Keratinocyte (primary cell): ENCODE results near the gene VWC2L. TPM values are rescaled to one million over a fixed set of nuclear protein-coding genes. Genes with fewer than 3 reads are reported as not detected.
A peak's percentile ranks its signal among the peaks of the same experiment; 100 is the strongest.

ENCODE experiments used
- DNase-seq: peaks from one replicate; pipeline ENCODE4 v3.0.0-alpha.2; 2011; ENCODE audit warnings: low read depth, missing footprints, low spot score
- FAIRE-seq: peaks from 2 replicates; lab custom pipeline; 2011; peaks lifted over from hg19 to GRCh38; lab: Jason Lieb, UNC
- H2AFZ ChIP-seq: 2 replicates; pipeline ENCODE4 v1.6.0; 2012; ENCODE audit warnings: low read length, control low read depth, inconsistent platforms; ENCODE audit not compliant: control insufficient read depth
- H3K27ac ChIP-seq: 2 replicates; pipeline ENCODE4 v1.5.1; 2011; ENCODE audit warnings: low read length; ENCODE audit not compliant: control insufficient read depth, insufficient read depth
- H3K27me3 ChIP-seq: 3 replicates; pipeline ENCODE4 v1.6.0; 2011; ENCODE audit warnings: low read length; ENCODE audit not compliant: control insufficient read depth, insufficient read depth; ENCODE audit errors: extremely low read depth
- H3K36me3 ChIP-seq, 2 experiments: 2 replicates in 1 of 2; 3 replicates in 1 of 2; pipeline ENCODE4 v1.5.1; 2011; ENCODE audit warnings: low read length in 2 of 2, mild to moderate bottlenecking in 1 of 2; ENCODE audit not compliant: control insufficient read depth in 2 of 2, insufficient read depth in 2 of 2; ENCODE audit errors: extremely low read depth in 1 of 2
- H3K4me1 ChIP-seq: 3 replicates; pipeline ENCODE4 v1.5.1; 2011; ENCODE audit warnings: low read length; ENCODE audit not compliant: control insufficient read depth, insufficient read depth; ENCODE audit errors: extremely low read depth
- H3K4me2 ChIP-seq: 3 replicates; pipeline ENCODE4 v1.6.0; 2011; ENCODE audit warnings: low read depth, low read length; ENCODE audit not compliant: control insufficient read depth, insufficient read depth; ENCODE audit errors: extremely low read depth
- H3K4me3 ChIP-seq, 3 experiments: fragments of 200-600 bp in 1 of 3; sonication (generic) in 1 of 3; 2 replicates in 2 of 3; 3 replicates in 1 of 3; pipeline ENCODE4 v1.5.1; 2011 to 2016; ENCODE audit warnings: low read length in 3 of 3, mild to moderate bottlenecking in 3 of 3, control low read depth in 2 of 3, inconsistent platforms in 1 of 3, low read depth in 1 of 3, mixed read lengths in 1 of 3, mixed run types in 1 of 3, moderate library complexity in 1 of 3; ENCODE audit not compliant: control insufficient read depth in 2 of 3, insufficient read depth in 2 of 3; ENCODE audit errors: extremely low read depth in 1 of 3
- H3K79me2 ChIP-seq: 2 replicates; pipeline ENCODE4 v1.6.0; 2012; ENCODE audit warnings: low read length; ENCODE audit not compliant: control insufficient read depth, insufficient read depth
- H3K9ac ChIP-seq: 3 replicates; pipeline ENCODE4 v1.6.0; 2011; ENCODE audit warnings: low read length; ENCODE audit not compliant: control insufficient read depth, insufficient read depth; ENCODE audit errors: extremely low read depth
- H3K9me1 ChIP-seq: 3 replicates; pipeline ENCODE4 v1.6.0; 2011; ENCODE audit warnings: low read length; ENCODE audit not compliant: control insufficient read depth, insufficient read depth; ENCODE audit errors: extremely low read depth
- H3K9me3 ChIP-seq: 2 replicates; pipeline ENCODE4 v1.5.1; 2012; ENCODE audit warnings: low read depth, low read length; ENCODE audit not compliant: control insufficient read depth
- H4K20me1 ChIP-seq: 3 replicates; pipeline ENCODE4 v1.6.0; 2011; ENCODE audit warnings: low read length; ENCODE audit not compliant: control insufficient read depth, insufficient read depth; ENCODE audit errors: extremely low read depth
- CTCF ChIP-seq, 3 experiments: IDR thresholded peaks in 1 of 3; conservative IDR thresholded peaks in 1 of 3; optimal IDR thresholded peaks in 1 of 3; 2 replicates in 2 of 3; 3 replicates in 1 of 3; pipeline versions ENCODE3 to v1.5.1; 2011; ENCODE audit warnings: low read length in 3 of 3, mild to moderate bottlenecking in 3 of 3, moderate library complexity in 2 of 3, control low read depth in 1 of 3, inconsistent platforms in 1 of 3; ENCODE audit not compliant: insufficient read depth in 2 of 3; ENCODE audit errors: extremely low read depth in 1 of 3
- EZH2 ChIP-seq: IDR thresholded peaks from one replicate; pipeline ENCODE4 v1.6.1; 2012; ENCODE audit warnings: inconsistent platforms, mild to moderate bottlenecking, low read length, moderate library complexity
- dilution Hi-C: fragments of 300-500 bp; cut with MboI; formaldehyde crosslinking; loops from one replicate; pipeline ENCODE4 v1.7.0; 2020; ENCODE audit warnings: low sequenced_read_pairs; ENCODE audit not compliant: extremely low pct_ligation_motif_present
- polyA plus RNA-seq, 5 experiments: library from polyadenylated mRNA; depleted of rRNA in 3 of 5; stranded (reverse) in 3 of 5; stranded (forward) in 1 of 5; unstranded in 1 of 5; fragments of >200 nt; gene quantifications; 1 replicate in 1 of 5; 2 replicates in 3 of 5; 3 replicates in 1 of 5; pipeline versions ENCODE4 v1.2.1 to v1.2.3, GENCODE V29; 2011 to 2012; ENCODE audit warnings: missing spikeins in 2 of 5, low read depth in 1 of 5, low replicate concordance in 1 of 5

Gene VWC2L
- polyA plus RNA-seq, 1 donor (not counting 4 experiments of a cell fraction or from before 2014, with no cell fraction given): not detected

- Histone ChIP-seq H3K27ac (no peak overlapping the region), H3K4me2 (no peak overlapping the region), H3K9me1 (no peaks in the 10 kb centered on the region), H3K27me3 (no peaks in the 10 kb centered on the region), H3K4me1 (no peaks in the 10 kb centered on the region), H3K36me3 (no peaks in the 10 kb centered on the region), H2AFZ (no peak overlapping the region), H3K4me3 (no peak overlapping the region), H4K20me1 (no peaks in the 10 kb centered on the region), H3K9me3 (no peaks in the 10 kb centered on the region), H3K9ac (no peak overlapping the region), H3K79me2 (no peaks in the 10 kb centered on the region)
- dilution Hi-C loops: no loop called here
- DNase-seq (no peak), FAIRE-seq (no peak)
- TF ChIP-seq CTCF (optimal IDR thresholded peaks at IDR 0.05 in 1 of 3, IDR thresholded peaks at IDR 0.05 in 1 of 3, conservative IDR thresholded peaks at IDR 0.05 in 1 of 3; ENCODE audit: extremely low read depth in 1 of 3, insufficient read depth in 2 of 3, low read length in 3 of 3): peak in 1 of 3 experiments; percentile 8
- TF ChIP-seq EZH2: no peak
Observed at GRCh38 chr2:214591366-214591765, 180.5 kb downstream of the VWC2L start.

- DNase-seq (no peak), FAIRE-seq (no peak)
- Histone ChIP-seq H4K20me1 (no peaks in the 10 kb centered on the region), H2AFZ (no peak overlapping the region), H3K9ac (no peak overlapping the region), H3K9me1 (no peaks in the 10 kb centered on the region), H3K4me2 (no peak overlapping the region), H3K4me1 (no peaks in the 10 kb centered on the region), H3K4me3 (no peak overlapping the region), H3K27me3 (no peaks in the 10 kb centered on the region), H3K79me2 (no peaks in the 10 kb centered on the region), H3K36me3 (no peaks in the 10 kb centered on the region), H3K27ac (no peak overlapping the region), H3K9me3 (no peaks in the 10 kb centered on the region)
- no peak for TF ChIP-seq CTCF (optimal IDR thresholded peaks at IDR 0.05 in 1 of 3, IDR thresholded peaks at IDR 0.05 in 1 of 3, conservative IDR thresholded peaks at IDR 0.05 in 1 of 3; ENCODE audit: extremely low read depth in 1 of 3, insufficient read depth in 2 of 3, low read length in 3 of 3)
- TF ChIP-seq EZH2: no peak
- dilution Hi-C loops: no loop called here
Observed at GRCh38 chr2:214592011-214592410, 181.2 kb downstream of the VWC2L start.
